HEK293 (cell line): ENCODE measurements around the gene CFAP299.

Source experiments
- CTCF ChIA-PET: fragments of 350-600 bp; formaldehyde crosslinking; extraction: SDS; loops from one replicate; lab custom pipeline; 2021; ENCODE audit warnings: antibody characterized with exemption; lab: Yijun Ruan, JAX
- POLR2A ChIA-PET: fragments of 300-600 bp; formaldehyde crosslinking; extraction: SDS; loops from one replicate; lab custom pipeline; 2020; ENCODE audit warnings: antibody characterized with exemption, inconsistent platforms; lab: Yijun Ruan, JAX
- H3K27ac ChIP-seq: fragments of 200-500 bp; sonication (Bioruptor generic); 2 replicates; pipeline ENCODE4 v1.5.1; 2014; ENCODE audit warnings: low read depth, low read length, control low read depth, inconsistent platforms; ENCODE audit errors: extremely low read depth
- H3K36me3 ChIP-seq, 2 experiments: fragments of 200-500 bp in 1 of 2; sonication (Bioruptor generic) in 1 of 2; 1 replicate in 1 of 2; 2 replicates in 1 of 2; pipeline ENCODE4 v1.5.1; 2014 to 2017; ENCODE audit warnings: inconsistent platforms in 2 of 2, low read length in 2 of 2; ENCODE audit not compliant: control insufficient read depth in 2 of 2, insufficient read depth in 1 of 2
- H3K4me1 ChIP-seq: fragments of 200-500 bp; sonication (Bioruptor generic); 2 replicates; pipeline ENCODE4 v1.5.1; 2014; ENCODE audit warnings: mild to moderate bottlenecking, low read length, inconsistent platforms; ENCODE audit not compliant: control insufficient read depth, insufficient read depth
- H3K4me3 ChIP-seq: 2 replicates; pipeline ENCODE4 v1.5.1; 2011; ENCODE audit warnings: low read depth, mild to moderate bottlenecking, control low read depth, low read length, moderate library complexity
- H3K9me3 ChIP-seq: fragments of 200-500 bp; sonication (Bioruptor generic); 2 replicates; pipeline ENCODE4 v1.5.1; 2014; ENCODE audit warnings: low read depth, low read length, inconsistent platforms; ENCODE audit not compliant: control insufficient read depth, insufficient read depth
- CTCF ChIP-seq: fragments of 450-650 bp; formaldehyde crosslinking; IDR thresholded peaks from 2 replicates; pipeline ENCODE4 v1.5.1; 2016; ENCODE audit warnings: missing biosample characterization, missing genetic modification characterization
- MYNN ChIP-seq: fragments of 450-650 bp; formaldehyde crosslinking; IDR thresholded peaks from 2 replicates; pipeline ENCODE4 v1.5.1; 2016; ENCODE audit warnings: missing biosample characterization, missing genetic modification characterization, borderline replicate concordance
- SCRT2 ChIP-seq: fragments of 450-650 bp; formaldehyde crosslinking; IDR thresholded peaks from 2 replicates; pipeline ENCODE4 v1.5.1; 2016; ENCODE audit warnings: missing biosample characterization, missing genetic modification characterization
- ZNF146 ChIP-seq: fragments of 450-650 bp; formaldehyde crosslinking; IDR thresholded peaks from 2 replicates; pipeline ENCODE4 v1.5.1; 2016; ENCODE audit warnings: missing biosample characterization, missing genetic modification characterization
- ZNF18 ChIP-seq: fragments of 450-650 bp; formaldehyde crosslinking; IDR thresholded peaks from 2 replicates; pipeline ENCODE4 v1.5.1; 2016; ENCODE audit warnings: missing biosample characterization, missing genetic modification characterization
- ZNF24 ChIP-seq: fragments of 450-650 bp; formaldehyde crosslinking; IDR thresholded peaks from 2 replicates; pipeline ENCODE4 v1.5.1; 2016; ENCODE audit warnings: missing biosample characterization, missing genetic modification characterization
- ZNF366 ChIP-seq: fragments of 450-650 bp; formaldehyde crosslinking; conservative IDR thresholded peaks from 2 replicates; pipeline ENCODE4 v1.5.1; 2016; ENCODE audit warnings: missing biosample characterization, missing genetic modification characterization
- ZNF391 ChIP-seq: fragments of 450-650 bp; formaldehyde crosslinking; IDR thresholded peaks from 2 replicates; pipeline ENCODE4 v1.5.1; 2016; ENCODE audit warnings: low read depth, missing biosample characterization, missing genetic modification characterization, borderline replicate concordance
- ZNF514 ChIP-seq: fragments of 450-650 bp; formaldehyde crosslinking; IDR thresholded peaks from 2 replicates; pipeline ENCODE4 v1.5.1; 2016; ENCODE audit warnings: missing biosample characterization, missing genetic modification characterization
- ZNF776 ChIP-seq: fragments of 450-650 bp; formaldehyde crosslinking; IDR thresholded peaks from 2 replicates; pipeline ENCODE4 v1.5.0; 2017; ENCODE audit warnings: missing biosample characterization, missing genetic modification characterization, borderline replicate concordance
- ZNF843 ChIP-seq: fragments of 450-650 bp; formaldehyde crosslinking; IDR thresholded peaks from 2 replicates; pipeline ENCODE4 v1.5.1; 2016; ENCODE audit warnings: missing biosample characterization, missing genetic modification characterization
- TF ChIP-seq, protein P1 (sequence below): fragments of 450-650 bp; formaldehyde crosslinking; IDR thresholded peaks from 2 replicates; pipeline ENCODE4 v1.5.1; 2016; ENCODE audit warnings: missing biosample characterization, missing genetic modification characterization
- TF ChIP-seq, protein P2 (sequence below): fragments of 450-650 bp; formaldehyde crosslinking; IDR thresholded peaks from 2 replicates; pipeline ENCODE4 v1.5.1; 2016; ENCODE audit warnings: missing biosample characterization, missing genetic modification characterization
- TF ChIP-seq, protein P3 (sequence below): fragments of 450-650 bp; formaldehyde crosslinking; IDR thresholded peaks from 2 replicates; pipeline ENCODE4 v1.5.1; 2016; ENCODE audit warnings: missing biosample characterization, missing genetic modification characterization

The CFAP299 gene

DNA sequence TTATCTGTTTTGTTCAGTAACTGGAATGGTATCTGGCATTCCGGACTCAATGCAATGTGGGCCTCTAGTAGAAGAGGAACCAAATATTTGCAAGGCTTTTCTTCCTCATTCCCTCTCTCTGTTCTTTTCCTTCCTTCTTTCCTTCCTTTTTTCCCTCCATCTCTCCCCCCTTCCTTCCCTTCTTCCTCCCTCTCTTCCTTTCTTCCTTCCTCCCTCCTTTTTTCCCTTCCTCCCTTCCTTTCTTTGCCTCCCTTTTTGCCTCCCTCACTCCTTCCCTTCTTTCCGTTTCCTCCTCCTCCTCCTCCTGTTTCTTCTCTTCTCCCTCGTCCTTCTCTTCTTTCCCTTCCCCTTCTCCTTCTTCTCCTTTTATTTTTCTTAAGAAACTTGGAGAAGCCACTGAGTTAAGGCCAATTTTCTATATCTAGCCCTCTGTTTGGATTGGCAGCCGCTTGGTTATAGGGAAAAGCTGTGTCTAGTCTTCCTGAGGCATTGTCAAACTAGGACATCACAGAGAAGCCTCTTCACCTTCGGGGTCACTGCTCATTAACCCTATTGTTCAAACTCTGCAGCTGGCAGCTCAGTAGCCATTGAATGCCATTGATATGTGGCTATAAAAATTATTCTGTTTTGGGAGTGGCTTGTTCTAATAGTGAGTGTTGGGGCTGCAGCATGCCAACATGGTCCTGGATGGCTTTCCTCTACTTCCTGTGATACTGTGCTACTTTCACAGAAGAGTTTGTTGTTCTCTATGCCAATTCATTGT, 95.9 kb downstream of the CFAP299 start:
- Histone ChIP-seq H3K4me3 (no peak overlapping the region), H3K9me3 (no peaks in the 10 kb centered on the region), H3K27ac (no peak overlapping the region), H3K4me1 (no peaks in the 10 kb centered on the region), H3K36me3 (no peaks in the 10 kb centered on the region)
- POLR2A ChIA-PET: no interaction called here
- CTCF ChIA-PET: no interaction called here
- peak; percentile 54 for TF ChIP-seq ZNF366 (tag by site-specific recombination)
- no peak for TF ChIP-seq ZNF514 (tag by site-specific recombination)

DNA sequence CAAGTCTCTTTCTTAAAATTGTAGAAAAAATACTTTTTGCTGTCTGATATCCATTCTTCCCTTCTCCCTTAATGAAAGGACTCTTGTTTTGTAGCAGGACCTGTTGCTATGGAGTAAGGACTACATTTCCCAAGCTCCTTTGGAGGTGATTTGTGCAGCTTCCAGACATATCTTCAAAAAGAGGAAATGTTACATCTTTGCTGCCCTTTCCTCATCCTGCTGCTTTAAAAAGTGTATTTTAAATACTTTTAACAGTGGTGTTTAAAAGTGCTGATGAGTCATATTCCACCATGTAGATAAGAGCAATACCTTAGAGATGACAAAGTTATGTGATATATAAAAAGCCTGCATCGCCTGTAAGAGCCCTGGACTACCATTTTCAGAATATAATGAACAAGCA, 98.7 kb downstream of the CFAP299 start:
- Histone ChIP-seq H3K36me3 (no peaks in the 10 kb centered on the region), H3K4me3 (no peak overlapping the region), H3K4me1 (no peaks in the 10 kb centered on the region), H3K27ac (no peak overlapping the region), H3K9me3 (no peaks in the 10 kb centered on the region)
- TF ChIP-seq ZNF843 (tag by site-specific recombination) (no peak), ZNF146 (tag by site-specific recombination) (no peak), ZNF391 (tag by site-specific recombination) (no peak), ZNF18 (tag by site-specific recombination) (no peak), MYNN (tag by site-specific recombination) (peak; percentile 33; the same call in 1 of the 2 replicates), CTCF (no peak), SCRT2 (peak; percentile 34; the same call in 1 of the 2 replicates), ZNF776 (tag by site-specific recombination) (no peak), ZNF24 (no peak)
- TF ChIP-seq, protein P1, sequence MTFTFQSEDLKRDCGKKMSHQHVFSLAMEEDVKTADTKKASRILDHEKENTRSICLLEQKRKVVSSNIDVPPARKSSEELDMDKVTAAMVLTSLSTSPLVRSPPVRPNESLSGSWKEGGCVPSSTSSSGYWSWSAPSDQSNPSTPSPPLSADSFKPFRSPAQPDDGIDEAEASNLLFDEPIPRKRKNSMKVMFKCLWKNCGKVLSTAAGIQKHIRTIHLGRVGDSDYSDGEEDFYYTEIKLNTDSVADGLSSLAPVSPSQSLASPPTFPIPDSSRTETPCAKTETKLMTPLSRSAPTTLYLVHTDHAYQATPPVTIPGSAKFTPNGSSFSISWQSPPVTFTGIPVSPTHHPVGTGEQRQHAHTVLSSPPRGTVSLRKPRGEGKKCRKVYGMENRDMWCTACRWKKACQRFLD: no peak
- TF ChIP-seq, protein P2, sequence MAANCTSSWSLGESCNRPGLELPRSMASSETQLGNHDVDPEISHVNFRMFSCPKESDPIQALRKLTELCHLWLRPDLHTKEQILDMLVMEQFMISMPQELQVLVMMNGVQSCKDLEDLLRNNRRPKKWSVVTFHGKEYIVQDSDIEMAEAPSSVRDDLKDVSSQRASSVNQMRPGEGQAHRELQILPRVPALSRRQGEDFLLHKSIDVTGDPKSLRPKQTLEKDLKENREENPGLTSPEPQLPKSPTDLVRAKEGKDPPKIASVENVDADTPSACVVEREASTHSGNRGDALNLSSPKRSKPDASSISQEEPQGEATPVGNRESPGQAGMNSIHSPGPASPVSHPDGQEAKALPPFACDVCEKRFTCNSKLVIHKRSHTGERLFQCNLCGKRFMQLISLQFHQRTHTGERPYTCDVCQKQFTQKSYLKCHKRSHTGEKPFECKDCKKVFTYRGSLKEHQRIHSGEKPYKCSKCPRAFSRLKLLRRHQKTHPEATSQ: no peak
- TF ChIP-seq, protein P3, sequence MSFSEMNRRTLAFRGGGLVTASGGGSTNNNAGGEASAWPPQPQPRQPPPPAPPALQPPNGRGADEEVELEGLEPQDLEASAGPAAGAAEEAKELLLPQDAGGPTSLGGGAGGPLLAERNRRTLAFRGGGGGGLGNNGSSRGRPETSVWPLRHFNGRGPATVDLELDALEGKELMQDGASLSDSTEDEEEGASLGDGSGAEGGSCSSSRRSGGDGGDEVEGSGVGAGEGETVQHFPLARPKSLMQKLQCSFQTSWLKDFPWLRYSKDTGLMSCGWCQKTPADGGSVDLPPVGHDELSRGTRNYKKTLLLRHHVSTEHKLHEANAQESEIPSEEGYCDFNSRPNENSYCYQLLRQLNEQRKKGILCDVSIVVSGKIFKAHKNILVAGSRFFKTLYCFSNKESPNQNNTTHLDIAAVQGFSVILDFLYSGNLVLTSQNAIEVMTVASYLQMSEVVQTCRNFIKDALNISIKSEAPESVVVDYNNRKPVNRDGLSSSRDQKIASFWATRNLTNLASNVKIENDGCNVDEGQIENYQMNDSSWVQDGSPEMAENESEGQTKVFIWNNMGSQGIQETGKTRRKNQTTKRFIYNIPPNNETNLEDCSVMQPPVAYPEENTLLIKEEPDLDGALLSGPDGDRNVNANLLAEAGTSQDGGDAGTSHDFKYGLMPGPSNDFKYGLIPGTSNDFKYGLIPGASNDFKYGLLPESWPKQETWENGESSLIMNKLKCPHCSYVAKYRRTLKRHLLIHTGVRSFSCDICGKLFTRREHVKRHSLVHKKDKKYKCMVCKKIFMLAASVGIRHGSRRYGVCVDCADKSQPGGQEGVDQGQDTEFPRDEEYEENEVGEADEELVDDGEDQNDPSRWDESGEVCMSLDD (tag by site-specific recombination): no peak
- ChIA-PET CTCF (no interaction called here), POLR2A (no interaction called here)
